Measurements from ENCODE around the gene CNST.
A peak's percentile ranks its signal among the peaks of the same experiment; 100 is the strongest.

The CNST gene

GRCh38 chr1:246699095-246699735 lies 133.0 kb downstream of the CNST start:
- H2AFZ ChIP-seq (ENCODE audit: low read length) = peak overlapping the region; percentile 75
- H4K20me1 ChIP-seq (ENCODE audit: insufficient read depth, low read length) = no peaks in the 10 kb centered on the region
- no peaks in the 10 kb centered on the region for H3K9me3 ChIP-seq (replicated peaks; ENCODE audit: insufficient read depth, low read length)
- peak overlapping the region; percentile 36; the same call in 1 of the 2 replicates for H3K9ac ChIP-seq (ENCODE audit: low read length)
- TF ChIP-seq CTCF (IDR thresholded peaks at IDR 0.05; ENCODE audit: low read length) = peak; percentile 89
- no peak for TF ChIP-seq EZH2 (optimal IDR thresholded peaks at IDR 0.05; ENCODE audit: low read depth, low read length)
- H3K9me2 ChIP-seq (replicated peaks; ENCODE audit: insufficient read depth, low read length) = no peaks in the 10 kb centered on the region
- peak; percentile 98 for DNase-seq
- H3K36me3 ChIP-seq (replicated peaks; ENCODE audit: insufficient read depth, low read length) = no peaks in the 10 kb centered on the region
- peaks cover 6% of the 10 kb centered on the region; the same call in 1 of the 2 replicates for H3K4me1 ChIP-seq (ENCODE audit: low read length)
- H3K4me2 ChIP-seq (ENCODE audit: low read depth, low read length) = peak overlapping the region; percentile 81
- H3K27me3 ChIP-seq (replicated peaks; ENCODE audit: insufficient read depth, low read length) = no peaks in the 10 kb centered on the region
- peak overlapping the region; percentile 40; the same call in 1 of the 2 replicates for H3K27ac ChIP-seq (ENCODE audit: low read length)
- no peaks in the 10 kb centered on the region for H3F3A ChIP-seq (ENCODE audit: insufficient read depth, low read length)
- H3K79me2 ChIP-seq (ENCODE audit: low read length) = no peaks in the 10 kb centered on the region
- H3K4me3 ChIP-seq (ENCODE audit: low read length) = peak overlapping the region; percentile 29; the same call in 1 of the 2 replicates

GRCh38 chr1:246703581-246703980 lies 137.3 kb downstream of the CNST start:
- H3K36me3 ChIP-seq (replicated peaks; ENCODE audit: insufficient read depth, low read length) = no peaks in the 10 kb centered on the region
- H2AFZ ChIP-seq (ENCODE audit: low read length) = no peak overlapping the region
- no peak overlapping the region for H3K4me2 ChIP-seq (ENCODE audit: low read depth, low read length)
- TF ChIP-seq EZH2phosphoT487 (IDR thresholded peaks at IDR 0.05; ENCODE audit: low read length) = no peak
- H3K27me3 ChIP-seq (replicated peaks; ENCODE audit: insufficient read depth, low read length) = no peaks in the 10 kb centered on the region
- H4K20me1 ChIP-seq (ENCODE audit: insufficient read depth, low read length) = no peaks in the 10 kb centered on the region
- peaks cover 4% of the 10 kb centered on the region; the same call in 1 of the 2 replicates for H3K4me1 ChIP-seq (ENCODE audit: low read length)
- H3K9me2 ChIP-seq (replicated peaks; ENCODE audit: insufficient read depth, low read length) = no peaks in the 10 kb centered on the region
- no peak overlapping the region for H3K4me3 ChIP-seq (ENCODE audit: low read length)
- H3K9me3 ChIP-seq (replicated peaks; ENCODE audit: insufficient read depth, low read length) = no peaks in the 10 kb centered on the region
- no peaks in the 10 kb centered on the region for H3K79me2 ChIP-seq (ENCODE audit: low read length)
- H3K9ac ChIP-seq (ENCODE audit: low read length) = no peak overlapping the region
- no peak for DNase-seq
- no peaks in the 10 kb centered on the region for H3F3A ChIP-seq (ENCODE audit: insufficient read depth, low read length)
- no peak overlapping the region for H3K27ac ChIP-seq (ENCODE audit: low read length)

DNA sequence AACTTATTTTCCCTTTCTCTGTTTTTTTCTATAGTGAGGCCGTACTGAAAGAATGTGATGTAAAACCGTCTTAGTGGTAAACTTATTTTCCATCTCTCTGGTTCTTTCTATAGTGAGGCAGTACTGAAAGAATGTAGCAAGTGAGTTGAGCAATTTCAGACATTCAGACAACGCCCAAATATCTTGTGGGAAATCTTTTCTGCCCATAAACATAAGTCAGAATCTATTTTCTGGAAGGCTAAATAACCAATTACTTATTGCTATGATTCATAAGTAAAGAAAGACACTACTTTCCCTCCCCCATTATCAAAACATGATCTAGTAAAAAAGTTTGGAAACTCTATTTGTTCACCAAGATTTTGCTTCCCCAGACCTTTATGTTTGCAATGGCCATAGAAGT lies 139.1 kb downstream of the CNST start:
- DNase-seq = no peak
- H3F3A ChIP-seq (ENCODE audit: insufficient read depth, low read length) = no peaks in the 10 kb centered on the region
- H2AFZ ChIP-seq (ENCODE audit: low read length) = no peak overlapping the region
- no peak for TF ChIP-seq EZH2phosphoT487 (IDR thresholded peaks at IDR 0.05; ENCODE audit: low read length)
- no peak for TF ChIP-seq CTCF (IDR thresholded peaks at IDR 0.05; ENCODE audit: low read length)
- TF ChIP-seq EZH2 (optimal IDR thresholded peaks at IDR 0.05; ENCODE audit: low read depth, low read length) = no peak
- H3K9me2 ChIP-seq (replicated peaks; ENCODE audit: insufficient read depth, low read length) = no peaks in the 10 kb centered on the region
- no peak overlapping the region for H3K4me2 ChIP-seq (ENCODE audit: low read depth, low read length)
- H3K4me1 ChIP-seq (ENCODE audit: low read length) = no peaks in the 10 kb centered on the region
- H4K20me1 ChIP-seq (ENCODE audit: insufficient read depth, low read length) = no peaks in the 10 kb centered on the region
- no peaks in the 10 kb centered on the region for H3K27me3 ChIP-seq (replicated peaks; ENCODE audit: insufficient read depth, low read length)
- H3K4me3 ChIP-seq (ENCODE audit: low read length) = no peak overlapping the region
- no peak overlapping the region for H3K27ac ChIP-seq (ENCODE audit: low read length)
- H3K36me3 ChIP-seq (replicated peaks; ENCODE audit: insufficient read depth, low read length) = no peaks in the 10 kb centered on the region
- no peaks in the 10 kb centered on the region for H3K9me3 ChIP-seq (replicated peaks; ENCODE audit: insufficient read depth, low read length)
- H3K79me2 ChIP-seq (ENCODE audit: low read length) = no peaks in the 10 kb centered on the region
- no peak overlapping the region for H3K9ac ChIP-seq (ENCODE audit: low read length)

GRCh38 chr1:246708166-246708565 lies 141.9 kb downstream of the CNST start:
- no peak overlapping the region for H3K27ac ChIP-seq (ENCODE audit: low read length)
- no peak overlapping the region for H3K9ac ChIP-seq (ENCODE audit: low read length)

More at GRCh38 chr1:246708166-246708565, 141.9 kb downstream of the CNST start:
- Histone ChIP-seq H3K4me2 (ENCODE audit: low read depth, low read length) (no peak overlapping the region), H3K4me3 (ENCODE audit: low read length) (no peak overlapping the region), H2AFZ (ENCODE audit: low read length) (no peak overlapping the region), H3K36me3 (replicated peaks; ENCODE audit: insufficient read depth, low read length) (no peaks in the 10 kb centered on the region), H3F3A (ENCODE audit: insufficient read depth, low read length) (no peaks in the 10 kb centered on the region), H3K27me3 (replicated peaks; ENCODE audit: insufficient read depth, low read length) (no peaks in the 10 kb centered on the region), H4K20me1 (ENCODE audit: insufficient read depth, low read length) (no peaks in the 10 kb centered on the region), H3K79me2 (ENCODE audit: low read length) (no peaks in the 10 kb centered on the region), H3K9me2 (replicated peaks; ENCODE audit: insufficient read depth, low read length) (no peaks in the 10 kb centered on the region), H3K9me3 (replicated peaks; ENCODE audit: insufficient read depth, low read length) (no peaks in the 10 kb centered on the region), H3K4me1 (ENCODE audit: low read length) (no peaks in the 10 kb centered on the region)
- TF ChIP-seq EZH2phosphoT487 (IDR thresholded peaks at IDR 0.05; ENCODE audit: low read length) (no peak), CTCF (IDR thresholded peaks at IDR 0.05; ENCODE audit: low read length) (no peak), EZH2 (optimal IDR thresholded peaks at IDR 0.05; ENCODE audit: low read depth, low read length) (no peak)
- DNase-seq = no peak
